Skeletal muscle satellite cell (primary cell): ENCODE data around the gene GNG13.

ENCODE experiments used
- H3K27me3 ChIP-seq: 2 replicates; pipeline ENCODE4 v1.7.0; 2013; ENCODE audit warnings: low read length; ENCODE audit not compliant: control insufficient read depth, insufficient read depth
- H3K36me3 ChIP-seq: 2 replicates; pipeline ENCODE4 v1.7.0; 2013; ENCODE audit warnings: mild to moderate bottlenecking, control low read depth, low read length; ENCODE audit not compliant: insufficient read depth
- H3K4me1 ChIP-seq: 2 replicates; pipeline ENCODE4 v1.7.0; 2013; ENCODE audit warnings: low read length; ENCODE audit not compliant: control insufficient read depth, insufficient read depth
- H3K4me2 ChIP-seq: 2 replicates; pipeline ENCODE4 v1.7.0; 2013; ENCODE audit warnings: mild to moderate bottlenecking, low read length
- H3K4me3 ChIP-seq: 2 replicates; pipeline ENCODE4 v1.7.0; 2013; ENCODE audit warnings: low read length
- H3K9ac ChIP-seq: 2 replicates; pipeline ENCODE4 v1.7.0; 2013; ENCODE audit warnings: mild to moderate bottlenecking, low read depth, low read length, moderate library complexity
- H3K9me3 ChIP-seq: replicated peaks from 2 replicates; pipeline ENCODE4 v1.7.0; 2013; ENCODE audit warnings: mild to moderate bottlenecking, control low read depth, low read length

The GNG13 gene

DNA sequence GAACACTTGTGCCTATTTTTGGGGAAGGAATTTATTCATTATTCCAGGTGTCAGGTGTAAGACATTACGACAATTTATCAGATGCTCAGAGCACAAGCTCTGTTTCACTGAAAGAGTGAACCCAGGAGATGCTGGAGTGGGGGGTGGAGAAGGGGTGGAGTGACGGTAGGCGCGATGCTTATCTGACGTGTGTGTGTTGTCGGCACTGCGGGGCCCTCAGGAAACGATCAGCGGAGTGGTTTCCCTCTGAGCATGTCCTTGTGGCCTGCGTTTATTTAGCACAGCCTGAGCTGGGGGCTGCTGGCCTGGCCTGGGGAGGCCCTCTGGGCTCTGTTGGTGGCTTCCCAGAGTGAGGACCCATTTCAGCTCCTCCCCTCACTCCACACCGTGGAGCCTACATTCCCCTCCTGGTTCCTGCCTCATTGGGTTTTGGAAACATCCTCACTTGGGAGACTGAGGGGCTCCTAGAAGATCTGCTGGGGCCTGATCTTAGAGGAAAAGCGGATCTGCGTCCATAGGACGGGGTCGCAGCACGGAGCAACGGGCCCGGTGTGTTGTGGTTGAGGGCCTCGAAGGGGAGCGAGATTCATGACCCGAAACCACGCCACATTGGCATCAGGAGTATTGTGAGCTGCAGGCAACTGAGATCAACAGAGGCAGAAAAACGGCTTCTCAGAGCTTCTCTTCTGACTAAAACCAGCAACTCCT is 19.0 kb upstream of the GNG13 start:
- no peak overlapping the region for H3K4me3 ChIP-seq
- H3K27me3 ChIP-seq, result peaks cover 39% of the 10 kb centered on the region
- no peak overlapping the region for H3K4me2 ChIP-seq
- no peaks in the 10 kb centered on the region for H3K36me3 ChIP-seq
- no peak overlapping the region for H3K9ac ChIP-seq
- no peaks in the 10 kb centered on the region for H3K9me3 ChIP-seq
- H3K4me1 ChIP-seq, result peaks cover 11% of the 10 kb centered on the region

DNA sequence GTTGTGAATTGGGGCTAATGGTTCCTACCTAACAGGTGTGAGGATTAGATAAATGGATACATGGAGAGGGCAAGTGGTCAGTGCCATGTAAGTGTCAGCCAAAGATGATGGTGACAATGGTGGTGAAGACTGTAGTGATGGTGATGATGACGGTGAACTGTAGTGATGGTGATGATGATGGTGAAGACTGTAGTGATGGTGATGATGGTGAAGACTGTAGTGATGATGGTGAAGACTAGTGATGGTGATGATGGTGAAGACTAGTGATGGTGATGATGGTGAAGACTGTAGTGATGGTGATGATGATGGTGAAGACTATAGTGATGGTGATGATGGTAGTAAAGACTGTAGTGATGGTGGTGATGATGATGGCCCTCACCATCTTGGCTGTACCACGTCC is 18.1 kb upstream of the GNG13 start:
- Histone ChIP-seq H3K27me3 (peaks cover 35% of the 10 kb centered on the region), H3K4me2 (no peak overlapping the region), H3K4me3 (no peak overlapping the region), H3K4me1 (peaks cover 19% of the 10 kb centered on the region), H3K9me3 (no peaks in the 10 kb centered on the region), H3K9ac (no peak overlapping the region), H3K36me3 (no peaks in the 10 kb centered on the region)

DNA sequence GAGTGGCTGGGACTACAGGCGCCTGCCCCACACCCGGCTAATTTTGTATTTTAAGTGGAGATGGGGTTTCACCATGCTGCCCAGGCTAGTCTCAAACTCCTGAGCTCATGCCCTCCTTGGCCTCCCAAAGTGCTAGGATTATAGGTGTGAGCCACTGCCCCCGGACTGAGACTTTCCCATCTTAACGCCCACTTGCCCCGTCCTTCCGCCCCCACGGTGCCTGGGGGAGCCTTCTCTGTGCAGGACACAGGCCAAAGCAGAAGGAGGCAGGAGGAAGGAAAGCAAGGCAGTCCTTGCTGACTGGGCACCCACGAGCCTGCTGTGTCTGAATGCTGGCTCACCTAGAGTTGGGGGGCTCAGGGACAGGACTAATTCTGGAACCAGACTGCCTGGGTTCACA is 17.6 kb upstream of the GNG13 start:
- no peak overlapping the region for H3K4me2 ChIP-seq
- H3K27me3 ChIP-seq, result peaks cover 33% of the 10 kb centered on the region
- H3K4me3 ChIP-seq, result no peak overlapping the region
- H3K4me1 ChIP-seq, result peaks cover 24% of the 10 kb centered on the region
- H3K9ac ChIP-seq, result no peak overlapping the region
- H3K36me3 ChIP-seq, result no peaks in the 10 kb centered on the region
- no peaks in the 10 kb centered on the region for H3K9me3 ChIP-seq

DNA sequence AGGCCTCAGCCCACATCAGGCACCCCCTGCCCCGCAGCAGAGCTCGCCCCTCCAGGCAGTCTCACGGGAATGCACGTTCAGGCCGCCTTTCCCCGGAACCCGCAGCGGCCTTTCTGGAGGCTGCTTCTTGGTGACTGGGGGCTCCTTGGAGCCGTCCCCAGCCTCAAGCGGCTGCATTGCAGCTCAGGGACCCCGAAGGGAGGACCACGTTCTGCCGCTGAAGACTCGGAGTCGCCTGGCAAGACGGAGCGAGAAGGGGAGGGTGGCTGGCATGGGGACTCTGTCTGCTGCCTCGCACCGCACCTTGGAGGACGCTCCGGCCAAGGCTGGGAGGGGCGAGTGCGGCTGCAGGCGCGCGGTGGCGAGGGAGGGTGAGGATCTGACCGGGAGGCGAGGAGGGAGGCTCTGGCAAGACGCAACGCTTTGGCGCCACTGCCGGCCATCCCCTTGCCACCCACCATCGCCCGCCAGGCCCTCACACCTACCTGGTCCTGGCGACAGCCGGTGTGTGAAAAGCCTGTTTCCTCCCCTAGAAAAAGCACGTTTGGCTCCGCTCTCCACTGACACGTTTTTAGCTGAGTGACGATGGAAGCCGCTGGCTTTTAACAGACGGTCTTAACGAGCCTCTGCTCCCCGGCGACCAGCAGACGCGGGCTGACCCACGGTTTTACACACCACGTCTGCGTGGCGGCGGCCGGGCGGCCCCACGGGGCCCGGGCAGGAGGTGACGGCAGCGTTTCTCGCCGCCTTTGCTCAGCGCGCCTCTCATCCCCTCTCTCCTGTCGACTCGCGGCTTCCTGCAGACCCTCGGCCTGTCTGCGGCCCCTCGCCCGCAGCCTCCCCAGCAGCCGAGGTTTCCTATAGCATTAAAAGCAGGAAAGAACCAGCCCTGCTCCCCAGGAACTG is 16.7 kb upstream of the GNG13 start:
- Histone ChIP-seq H3K36me3 (no peaks in the 10 kb centered on the region), H3K9me3 (no peaks in the 10 kb centered on the region), H3K9ac (no peak overlapping the region), H3K4me2 (no peak overlapping the region), H3K27me3 (peaks cover 31% of the 10 kb centered on the region), H3K4me1 (peaks cover 25% of the 10 kb centered on the region), H3K4me3 (no peak overlapping the region)

DNA sequence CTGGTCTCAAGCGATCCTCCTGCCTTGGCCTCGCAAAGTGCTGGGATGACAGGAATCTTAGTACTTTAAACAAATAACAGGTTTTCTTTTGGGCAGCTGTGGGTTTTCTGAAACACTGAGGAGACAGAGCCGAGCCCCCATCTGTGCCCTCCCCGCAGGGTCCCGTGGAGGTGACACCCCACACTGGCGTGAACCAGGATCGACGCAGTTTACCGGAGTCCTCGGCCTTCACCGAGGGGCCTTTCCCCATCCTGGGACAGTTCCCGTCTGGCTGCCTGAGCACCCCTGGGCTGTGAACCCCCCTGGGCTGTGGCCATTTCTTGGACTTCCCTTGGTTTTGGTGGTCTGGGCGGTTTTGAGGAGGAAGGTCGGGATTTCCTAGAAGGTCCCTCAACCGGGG is 15.3 kb upstream of the GNG13 start:
- H3K4me3 ChIP-seq, result no peak overlapping the region
- H3K9ac ChIP-seq, result no peak overlapping the region
- peaks cover 25% of the 10 kb centered on the region for H3K4me1 ChIP-seq
- peaks cover 28% of the 10 kb centered on the region for H3K27me3 ChIP-seq
- no peaks in the 10 kb centered on the region for H3K36me3 ChIP-seq
- H3K9me3 ChIP-seq, result no peaks in the 10 kb centered on the region
- H3K4me2 ChIP-seq, result no peak overlapping the region

DNA sequence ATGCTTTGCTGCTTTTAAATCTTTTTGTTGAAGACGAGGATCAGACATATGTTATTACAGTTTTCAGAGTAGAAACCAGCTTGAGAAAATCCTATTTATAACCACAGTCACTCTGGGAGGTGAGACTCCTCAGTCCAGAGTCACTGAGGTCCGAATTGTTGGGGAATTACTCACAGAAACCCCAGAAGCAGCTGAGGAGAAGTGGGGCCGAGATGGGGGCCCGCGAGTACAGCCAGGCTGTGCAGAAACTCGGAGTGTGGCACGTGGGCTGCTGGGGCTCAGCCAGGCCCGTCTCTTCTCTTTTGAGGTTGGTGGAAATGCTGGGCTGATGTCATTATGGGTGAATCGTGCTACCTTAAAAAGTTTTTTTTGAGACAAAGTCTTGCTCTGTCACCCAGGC is 14.4 kb upstream of the GNG13 start:
- Histone ChIP-seq H3K4me1 (peaks cover 25% of the 10 kb centered on the region), H3K9ac (no peak overlapping the region), H3K4me2 (no peak overlapping the region), H3K27me3 (peaks cover 27% of the 10 kb centered on the region), H3K9me3 (no peaks in the 10 kb centered on the region), H3K4me3 (no peak overlapping the region), H3K36me3 (no peaks in the 10 kb centered on the region)

DNA sequence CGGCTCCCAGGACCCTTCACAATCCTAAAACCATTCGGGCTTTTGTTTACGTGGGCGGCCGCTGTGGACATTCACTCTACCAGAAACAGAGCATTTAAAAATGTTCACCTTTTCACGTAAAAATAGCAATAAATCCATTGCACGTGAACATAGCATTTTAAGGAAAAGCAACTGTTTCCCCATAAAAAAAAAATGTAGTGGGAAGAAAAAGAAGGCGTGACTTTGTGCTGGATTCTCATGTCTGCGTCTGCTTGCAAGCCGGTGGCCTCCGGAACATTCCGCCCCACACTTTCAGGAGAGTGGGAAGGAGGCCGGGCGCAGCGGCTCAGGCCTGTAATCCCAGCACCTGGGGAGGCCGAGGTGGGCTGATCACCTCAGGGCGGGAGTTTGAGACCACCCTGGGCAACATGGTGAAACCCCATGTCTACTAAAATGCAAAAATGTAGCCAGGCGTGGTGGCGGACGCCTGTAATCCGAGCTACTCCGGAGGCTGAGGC is 13.4 kb upstream of the GNG13 start:
- no peak overlapping the region for H3K9ac ChIP-seq
- H3K27me3 ChIP-seq, result peaks cover 20% of the 10 kb centered on the region
- peaks cover 25% of the 10 kb centered on the region for H3K4me1 ChIP-seq
- H3K4me3 ChIP-seq, result peak overlapping the region; percentile 56
- H3K4me2 ChIP-seq, result peak overlapping the region; percentile 71
- no peaks in the 10 kb centered on the region for H3K36me3 ChIP-seq
- no peaks in the 10 kb centered on the region for H3K9me3 ChIP-seq

DNA sequence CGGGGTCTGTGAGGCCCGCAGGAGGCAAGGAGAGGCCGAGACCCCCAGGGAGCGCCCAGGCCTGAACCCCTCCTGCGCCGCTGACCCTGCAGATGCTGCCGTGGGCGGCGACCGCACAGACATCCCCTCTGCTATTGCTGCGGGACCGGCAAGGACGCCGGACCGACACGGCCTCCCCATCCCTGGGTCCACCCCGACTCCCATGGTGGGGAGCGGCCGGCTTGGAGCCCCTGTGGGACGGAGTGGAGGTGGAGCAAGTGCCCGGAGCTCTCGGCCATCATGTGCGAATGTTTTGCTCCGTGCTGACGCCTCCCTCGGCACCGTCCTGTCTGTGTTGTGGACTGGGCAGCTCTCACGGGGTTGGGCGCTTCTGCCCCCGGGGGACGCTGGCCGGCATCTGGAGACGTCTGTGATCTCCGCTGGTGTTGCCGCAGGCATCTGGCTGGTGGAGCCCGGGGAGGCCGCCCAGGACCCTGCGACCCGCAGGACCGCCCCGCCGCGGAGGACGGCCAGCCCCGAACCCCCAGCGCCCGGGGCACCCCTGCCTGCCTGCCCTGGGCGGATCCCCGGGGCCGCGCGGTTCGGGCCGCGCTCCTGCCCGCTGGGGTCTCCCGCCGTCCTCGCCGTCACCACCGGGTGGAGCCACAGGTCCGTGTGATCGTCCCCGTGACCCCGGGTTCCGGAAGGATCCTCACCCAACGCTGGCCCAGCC is 12.8 kb upstream of the GNG13 start:
- Histone ChIP-seq H3K4me1 (peaks cover 28% of the 10 kb centered on the region), H3K36me3 (no peaks in the 10 kb centered on the region), H3K9me3 (no peaks in the 10 kb centered on the region), H3K9ac (peak overlapping the region; percentile 52), H3K4me2 (peak overlapping the region; percentile 71), H3K4me3 (peak overlapping the region; percentile 56), H3K27me3 (peaks cover 16% of the 10 kb centered on the region)

DNA sequence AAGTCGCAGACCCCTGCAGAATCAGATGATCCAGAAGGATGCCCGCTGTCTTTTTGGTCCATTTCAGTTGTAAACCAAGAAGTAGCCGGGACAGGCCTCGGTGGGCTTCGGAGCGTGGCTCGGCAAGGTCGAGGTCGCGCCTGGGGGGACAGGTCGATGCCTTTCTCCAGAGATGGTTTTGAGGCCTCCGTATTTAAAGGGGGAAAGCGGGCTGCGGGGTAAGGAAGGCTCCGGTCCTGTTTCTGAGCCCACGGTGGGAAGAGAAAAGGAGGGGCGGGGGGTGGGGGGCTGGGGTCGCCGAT is 7.5 kb upstream of the GNG13 start:
- peak overlapping the region; percentile 89 for H3K4me2 ChIP-seq
- H3K9me3 ChIP-seq, result no peaks in the 10 kb centered on the region
- peaks cover 10% of the 10 kb centered on the region for H3K27me3 ChIP-seq
- peak overlapping the region; percentile 75 for H3K4me3 ChIP-seq
- H3K4me1 ChIP-seq, result peaks cover 4% of the 10 kb centered on the region
- H3K9ac ChIP-seq, result peak overlapping the region; percentile 63
- H3K36me3 ChIP-seq, result no peaks in the 10 kb centered on the region

DNA sequence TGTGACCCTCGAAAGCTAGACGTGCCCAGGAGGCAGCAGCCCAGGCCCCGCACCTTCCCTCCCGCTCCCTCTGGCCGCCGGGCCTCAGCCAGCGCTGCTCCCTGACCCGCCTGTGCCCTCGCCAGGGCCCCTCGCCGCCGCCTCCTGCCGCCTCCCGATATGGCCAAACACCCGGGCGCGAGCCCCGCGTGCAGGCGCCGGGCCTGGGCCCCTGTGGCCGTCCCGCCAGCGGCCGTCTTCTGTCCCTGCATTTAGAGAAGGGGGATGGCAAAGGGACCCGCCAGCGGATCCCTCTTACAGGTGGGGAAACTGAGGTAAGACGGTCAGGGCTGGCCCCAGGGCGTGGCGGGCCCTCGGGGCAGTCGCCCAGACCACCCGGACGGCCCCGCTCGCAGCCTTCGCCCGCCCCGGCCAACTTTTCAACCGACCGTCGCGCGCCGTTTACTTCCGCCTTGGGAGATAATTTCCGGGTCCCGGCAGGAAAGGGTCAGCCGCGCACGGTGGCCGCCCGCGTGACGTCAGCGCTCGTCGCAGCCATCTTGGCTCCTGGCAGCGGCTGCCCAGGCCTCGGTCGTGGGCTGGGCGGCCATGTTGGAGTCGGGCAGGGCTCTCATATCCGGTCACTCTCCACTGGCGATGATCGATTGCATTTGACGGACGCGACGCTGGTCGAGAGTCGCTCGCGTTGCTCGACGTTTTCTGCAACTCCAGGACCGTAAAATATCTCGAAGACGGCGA is 7.0 kb upstream of the GNG13 start:
- Histone ChIP-seq H3K4me2 (peak overlapping the region; percentile 92), H3K27me3 (peaks cover 16% of the 10 kb centered on the region), H3K9me3 (no peaks in the 10 kb centered on the region), H3K9ac (peak overlapping the region; percentile 94), H3K4me3 (peak overlapping the region; percentile 75), H3K36me3 (no peaks in the 10 kb centered on the region), H3K4me1 (peaks cover 4% of the 10 kb centered on the region)

DNA sequence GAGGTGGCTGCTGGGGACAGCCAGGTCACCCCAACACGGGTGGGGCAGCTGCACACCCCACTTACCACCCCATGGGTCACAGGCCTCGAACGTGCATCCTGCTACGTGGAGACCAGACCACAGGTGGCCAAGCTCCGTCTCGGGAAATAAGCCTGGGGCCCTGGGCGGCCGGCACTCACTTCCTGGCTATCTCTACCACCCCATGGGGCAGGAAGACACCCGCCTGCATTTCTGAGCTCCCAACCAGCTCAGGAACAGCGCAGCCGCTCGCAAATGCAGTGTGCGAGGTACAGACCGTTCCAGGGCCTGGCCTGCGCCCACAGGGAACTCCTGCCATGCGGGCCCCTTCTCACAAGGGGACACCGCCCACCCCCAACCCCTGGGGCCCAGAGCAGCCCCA is 4.9 kb upstream of the GNG13 start:
- Histone ChIP-seq H3K4me3 (no peak overlapping the region), H3K4me1 (peaks cover 4% of the 10 kb centered on the region), H3K4me2 (no peak overlapping the region), H3K27me3 (peaks cover 36% of the 10 kb centered on the region), H3K9ac (no peak overlapping the region), H3K36me3 (no peaks in the 10 kb centered on the region), H3K9me3 (no peaks in the 10 kb centered on the region)
